Epidermal melanocyte (primary cell): ENCODE data around the gene CLEC19A.

Source experiments
- DNase-seq: peaks from one replicate; pipeline ENCODE4 v3.0.0; 2011; ENCODE audit warnings: low spot score; ENCODE audit not compliant: insufficient read length

The CLEC19A gene

DNA sequence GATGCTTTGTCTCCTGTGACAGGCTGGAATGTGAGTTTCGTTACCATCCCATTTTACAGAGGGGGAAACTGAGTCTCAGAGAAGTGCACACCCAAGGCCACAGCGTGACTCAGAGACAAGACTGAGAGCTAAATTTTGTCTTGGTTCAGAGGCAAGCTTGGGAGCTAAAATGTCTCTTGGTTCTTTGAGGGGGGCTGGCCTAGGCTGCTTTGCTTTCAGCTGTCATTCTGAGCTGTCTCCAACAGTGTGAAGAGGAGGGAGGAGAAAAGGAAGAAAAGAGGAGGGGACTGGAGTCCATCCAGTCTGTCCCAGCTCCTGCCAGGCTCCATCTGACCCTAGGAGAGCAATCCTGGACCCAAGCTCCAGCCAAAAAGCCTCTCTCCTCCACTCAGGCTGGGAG lies at the start of gene CLEC19A:
Gene CLEC19A (plus strand): TSS at position 301 of the 400 bp plus-strand sequence. CDS start 121 bp downstream, outside the sequence.
- no peak for DNase-seq

DNA sequence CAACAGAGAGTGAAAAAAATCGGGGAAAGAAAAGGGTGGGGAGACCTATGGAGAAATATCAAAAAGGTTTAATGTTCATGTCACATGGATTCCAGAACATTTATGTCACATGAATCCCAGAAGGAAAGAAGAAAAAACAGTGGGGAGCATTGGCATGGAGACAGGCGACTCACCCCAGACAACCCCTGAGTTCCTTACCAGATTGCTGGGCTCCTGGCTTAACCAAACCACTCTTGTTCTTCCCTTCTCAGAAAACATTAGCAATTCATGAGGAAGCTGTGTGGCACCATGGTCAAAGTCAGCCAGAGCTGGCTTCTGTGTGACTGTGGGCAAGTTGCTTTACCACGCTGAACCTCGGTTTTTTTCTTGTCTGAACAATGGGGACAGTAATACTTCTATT lies 49.6 kb upstream of the CLEC19A start:
- DNase-seq: no peak

DNA sequence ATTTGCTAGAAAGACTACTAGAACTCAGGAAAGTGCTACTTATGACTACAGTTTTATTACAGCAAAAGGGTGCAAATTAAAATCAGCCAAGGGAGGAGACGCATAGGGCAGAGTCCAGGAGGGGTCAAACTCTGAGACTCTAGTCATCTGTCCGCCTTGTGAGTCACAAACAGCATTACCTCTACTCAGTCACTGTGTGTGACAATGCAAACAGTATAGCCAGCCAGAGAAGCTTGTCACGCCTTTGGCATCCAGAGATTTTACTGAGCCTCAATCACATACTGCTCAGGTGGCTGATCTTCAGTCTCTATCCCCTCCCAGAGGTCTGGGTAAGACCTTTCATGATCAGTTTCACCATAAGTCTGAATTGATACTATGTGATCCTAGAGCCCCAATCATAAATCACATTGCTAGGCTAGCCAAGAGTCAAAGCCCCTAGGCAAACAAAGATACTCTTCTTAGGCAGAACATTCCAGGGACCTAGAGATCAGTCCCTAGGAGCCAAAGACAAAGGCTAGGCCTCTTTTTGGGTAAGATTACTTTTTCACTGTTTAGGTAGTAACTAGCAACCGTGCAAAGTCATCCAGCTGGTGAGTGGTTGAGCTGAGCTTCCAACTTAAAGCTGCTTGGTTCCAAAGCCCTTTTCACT lies 48.8 kb upstream of the CLEC19A start:
- DNase-seq: no peak

GRCh38 chr16:19238406-19238805 lies 47.1 kb upstream of the CLEC19A start:
- DNase-seq: no peak

GRCh38 chr16:19239511-19240155 lies 45.9 kb upstream of the CLEC19A start:
- DNase-seq: no peak

- no peak for DNase-seq
Observed at GRCh38 chr16:19240494-19240893, 45.0 kb upstream of the CLEC19A start.

GRCh38 chr16:19241512-19241911 lies 44.0 kb upstream of the CLEC19A start:
- no peak for DNase-seq

GRCh38 chr16:19242186-19242585 lies 43.3 kb upstream of the CLEC19A start:
- no peak for DNase-seq

GRCh38 chr16:19242987-19243575 lies 42.5 kb upstream of the CLEC19A start:
- DNase-seq: no peak

GRCh38 chr16:19245326-19245925 lies 40.1 kb upstream of the CLEC19A start:
- DNase-seq: no peak

GRCh38 chr16:19252904-19253303 lies 32.6 kb upstream of the CLEC19A start:
- DNase-seq: no peak

GRCh38 chr16:19254611-19255010 lies 30.9 kb upstream of the CLEC19A start:
- DNase-seq: no peak

- no peak for DNase-seq
Observed at GRCh38 chr16:19264123-19264673, 21.3 kb upstream of the CLEC19A start.

DNA sequence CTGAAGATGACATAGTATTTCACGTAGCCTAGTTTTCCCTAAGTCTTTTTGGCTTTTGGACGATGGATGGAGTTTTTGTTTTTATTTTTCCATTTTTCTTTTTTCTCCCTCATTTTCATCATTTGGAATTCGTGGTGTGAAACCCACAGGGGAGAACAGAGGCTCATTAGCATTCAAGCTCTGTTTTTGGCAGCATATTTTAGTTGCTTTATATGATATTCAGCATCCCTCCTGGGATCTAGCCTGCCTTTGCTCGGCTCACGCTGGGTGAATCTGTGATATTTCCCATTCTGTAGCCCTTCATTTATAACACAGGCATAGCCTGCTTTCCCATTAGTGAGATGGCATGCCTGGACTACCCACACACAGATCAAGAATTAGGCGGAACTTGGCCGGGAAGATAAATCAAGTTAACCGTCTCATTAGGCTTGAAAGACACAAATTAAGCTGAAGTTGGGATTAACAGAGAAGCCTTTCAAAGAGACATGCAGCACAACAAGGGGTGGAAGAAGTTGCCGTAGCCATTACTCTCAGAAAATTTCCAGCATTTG lies 20.1 kb upstream of the CLEC19A start:
- no peak for DNase-seq

GRCh38 chr16:19266774-19267173 lies 18.8 kb upstream of the CLEC19A start:
- no peak for DNase-seq

DNA sequence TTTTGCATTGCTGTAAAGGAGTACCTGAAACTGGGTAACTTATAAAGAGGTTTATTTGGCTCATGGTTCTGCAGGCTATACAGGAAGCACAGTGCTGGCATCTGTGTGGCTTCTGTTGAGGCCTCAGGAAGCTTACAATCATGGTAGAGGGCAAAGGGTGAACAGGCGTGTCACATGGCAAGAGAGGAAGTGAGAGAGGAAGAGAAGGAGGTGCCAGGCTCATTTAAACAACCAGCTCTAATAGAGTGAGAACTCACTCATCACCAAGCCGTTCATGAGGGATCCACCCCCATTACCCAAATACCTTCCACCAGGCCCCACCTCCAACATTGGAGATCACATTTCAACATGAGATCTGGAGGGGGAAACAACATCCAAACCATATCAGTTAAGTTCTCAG lies 16.4 kb upstream of the CLEC19A start:
- no peak for DNase-seq

GRCh38 chr16:19274165-19274797 lies 11.2 kb upstream of the CLEC19A start:
- DNase-seq: no peak

GRCh38 chr16:19278403-19278802 lies 7.1 kb upstream of the CLEC19A start:
- DNase-seq: no peak

GRCh38 chr16:19281246-19281645 lies 4.3 kb upstream of the CLEC19A start:
- DNase-seq: no peak

GRCh38 chr16:19282101-19282500 lies 3.4 kb upstream of the CLEC19A start:
- no peak for DNase-seq

DNA sequence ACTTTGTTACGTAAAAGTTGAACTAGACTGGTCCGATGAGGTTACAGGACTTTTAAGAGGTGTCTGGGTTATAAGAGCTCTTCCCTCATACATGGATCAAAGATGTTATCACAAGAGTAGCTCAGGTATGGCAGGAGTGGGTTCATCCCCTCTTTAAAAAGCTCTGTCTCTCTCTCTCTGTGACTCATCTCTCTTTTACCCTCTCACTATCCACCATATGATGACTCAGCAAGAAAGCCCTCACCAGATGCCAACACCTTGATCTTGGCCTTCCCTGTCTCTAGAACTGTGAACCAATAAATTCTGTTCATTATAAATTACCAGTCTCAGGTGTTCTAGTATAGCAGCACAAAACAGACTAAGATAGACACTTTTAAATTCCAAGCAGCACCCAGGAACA lies 1.9 kb upstream of the CLEC19A start:
- no peak for DNase-seq
